Tibial nerve (tissue), 4 donors: ENCODE measurements around the gene EFHB.

Experiments used
- CTCF ChIP-seq, 5 experiments: fragments of 200-600 bp in 3 of 5; fragments of 450-650 bp in 2 of 5; sonication (generic) in 3 of 5; IDR thresholded peaks; one replicate each; pipeline ENCODE4 v1.5.1; 2016 to 2019; ENCODE audit warnings: antibody characterized with exemption in 5 of 5, mild to moderate bottlenecking in 3 of 5, moderate library complexity in 2 of 5
- EP300 ChIP-seq, 2 donors: sonication (generic); formaldehyde crosslinking; IDR thresholded peaks; one replicate each; pipeline ENCODE4 v1.6.1; 2017; ENCODE audit warnings: antibody characterized with exemption in 2 of 2, mild to moderate bottlenecking in 1 of 2
- POLR2A ChIP-seq, 2 donors: fragments of 450-650 bp; IDR thresholded peaks; one replicate each; pipeline ENCODE4 v1.6.1; 2017; ENCODE audit warnings: antibody characterized with exemption in 2 of 2, mild to moderate bottlenecking in 2 of 2, moderate library complexity in 2 of 2

- TF ChIP-seq EP300 (IDR thresholded peaks at IDR 0.05) (no peak), CTCF (IDR thresholded peaks at IDR 0.05) (no peak), POLR2A (IDR thresholded peaks at IDR 0.05) (no peak)
Measured at GRCh38 chr3:19960696-19961095, 26.7 kb upstream of the EFHB start.
